ENCODE data around the gene NTRK3. TPM values are rescaled to one million over a fixed set of nuclear protein-coding genes. Genes with fewer than 3 reads are reported as not detected.

The NTRK3 gene
- total RNA-seq, 4 donors from 2014 or later, result 0.51 to 22.2 (median 10.1) TPM

- TF ChIP-seq CTCF (IDR thresholded peaks at IDR 0.05; ENCODE audit: low read depth), result no peak
These were observed 62.4 kb downstream of the NTRK3 start for GRCh38 chr15:88194162-88194561.

GRCh38 chr15:88193415-88193814, 63.1 kb downstream of the NTRK3 start:
- TF ChIP-seq CTCF (IDR thresholded peaks at IDR 0.05; ENCODE audit: low read depth), result no peak

GRCh38 chr15:88191812-88192165, 64.8 kb downstream of the NTRK3 start:
- TF ChIP-seq CTCF (IDR thresholded peaks at IDR 0.05; ENCODE audit: low read depth), result no peak

GRCh38 chr15:88190232-88190631, 66.3 kb downstream of the NTRK3 start:
- TF ChIP-seq CTCF (IDR thresholded peaks at IDR 0.05; ENCODE audit: low read depth), result no peak

GRCh38 chr15:88188300-88188699, 68.2 kb downstream of the NTRK3 start:
- TF ChIP-seq CTCF (IDR thresholded peaks at IDR 0.05; ENCODE audit: low read depth), result no peak

GRCh38 chr15:88187195-88187594, 69.3 kb downstream of the NTRK3 start:
- TF ChIP-seq CTCF (IDR thresholded peaks at IDR 0.05; ENCODE audit: low read depth), result no peak

- no peak for TF ChIP-seq CTCF (IDR thresholded peaks at IDR 0.05; ENCODE audit: low read depth)
These were observed 71.0 kb downstream of the NTRK3 start for GRCh38 chr15:88185584-88185983.

- TF ChIP-seq CTCF (IDR thresholded peaks at IDR 0.05; ENCODE audit: low read depth), result no peak
These were observed 74.9 kb downstream of the NTRK3 start for GRCh38 chr15:88181613-88182012.
